IPS-15b (cell line): ENCODE results near the gene PHKB.
"Not testable (repeated sequence)": the region's sequence is repeated elsewhere in the genome, so short reads cannot be mapped to it uniquely, and the experiment has no call there.

ENCODE experiments used
- H3K27me3 ChIP-seq: one replicate; pipeline ENCODE4 v1.6.1; 2013; ENCODE audit warnings: low read length; ENCODE audit not compliant: control insufficient read depth, insufficient read depth
- H3K36me3 ChIP-seq: one replicate; pipeline ENCODE4 v1.6.1; 2013; ENCODE audit warnings: low read length; ENCODE audit not compliant: control insufficient read depth, insufficient read depth
- H3K4me1 ChIP-seq: one replicate; pipeline ENCODE4 v1.6.1; 2013; ENCODE audit warnings: mild to moderate bottlenecking, low read length; ENCODE audit not compliant: control insufficient read depth, insufficient read depth
- H3K4me3 ChIP-seq: one replicate; pipeline ENCODE4 v1.5.1; 2013; ENCODE audit warnings: low read depth, low read length
- H3K9ac ChIP-seq: one replicate; pipeline ENCODE4 v1.6.1; 2013; ENCODE audit warnings: low read depth, mild to moderate bottlenecking, low read length
- H3K9me3 ChIP-seq: one replicate; pipeline ENCODE4 v1.6.1; 2013; ENCODE audit warnings: mild to moderate bottlenecking, low read length; ENCODE audit not compliant: control insufficient read depth, insufficient read depth

PHKB gene

DNA sequence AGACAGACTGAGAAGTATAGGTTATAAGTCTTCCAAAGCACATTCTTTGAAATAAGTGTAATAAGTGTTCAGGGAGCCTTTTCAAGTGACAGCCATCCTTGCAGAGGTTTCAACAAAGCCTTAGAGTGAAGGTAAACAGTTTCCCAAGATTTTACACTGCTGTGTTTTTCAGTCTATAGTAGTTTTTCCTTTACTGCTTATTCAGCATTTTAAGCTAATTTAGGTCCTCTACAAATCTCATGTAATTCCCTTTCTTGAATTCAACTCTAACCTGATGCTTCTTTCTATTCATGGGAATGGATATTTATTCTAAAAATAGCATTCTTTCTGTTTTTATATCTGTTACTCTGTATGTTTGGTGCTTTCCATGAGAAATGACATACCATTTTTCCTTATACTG lies 211.3 kb downstream of the PHKB start:
- Histone ChIP-seq H3K4me3 (no peak overlapping the region), H3K9me3 (no peaks in the 10 kb centered on the region), H3K36me3 (no peaks in the 10 kb centered on the region), H3K27me3 (no peaks in the 10 kb centered on the region), H3K9ac (no peak overlapping the region), H3K4me1 (no peaks in the 10 kb centered on the region)

DNA sequence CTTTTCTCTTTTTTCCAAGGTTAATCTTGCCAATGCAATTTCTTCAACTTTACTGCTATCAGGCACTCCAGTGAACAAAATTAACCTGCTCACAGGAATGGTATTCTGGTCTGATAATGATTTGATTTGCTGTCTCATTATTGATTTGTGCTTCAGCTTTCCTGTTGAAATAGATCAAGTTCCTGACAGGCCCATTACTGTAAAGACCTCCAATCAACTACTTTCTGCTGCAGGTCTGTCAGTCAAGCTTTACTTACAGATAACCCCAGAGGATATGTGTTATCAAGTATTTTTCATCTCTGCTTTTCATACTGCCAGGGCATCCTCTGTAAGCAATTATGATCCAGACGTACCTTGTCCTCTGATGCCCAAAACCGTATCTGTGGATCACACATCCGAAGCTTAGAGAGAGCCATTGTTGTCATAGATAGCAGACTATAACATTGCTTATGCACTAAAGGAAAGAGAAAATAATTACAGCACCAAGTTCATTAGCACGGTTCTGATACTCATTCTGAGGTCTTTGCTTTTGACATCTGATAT lies 215.6 kb downstream of the PHKB start:
- Histone ChIP-seq H3K9me3 (no peaks in the 10 kb centered on the region), H3K4me3 (no peak overlapping the region), H3K36me3 (no peaks in the 10 kb centered on the region), H3K27me3 (no peaks in the 10 kb centered on the region), H3K9ac (no peak overlapping the region), H3K4me1 (no peaks in the 10 kb centered on the region)

DNA sequence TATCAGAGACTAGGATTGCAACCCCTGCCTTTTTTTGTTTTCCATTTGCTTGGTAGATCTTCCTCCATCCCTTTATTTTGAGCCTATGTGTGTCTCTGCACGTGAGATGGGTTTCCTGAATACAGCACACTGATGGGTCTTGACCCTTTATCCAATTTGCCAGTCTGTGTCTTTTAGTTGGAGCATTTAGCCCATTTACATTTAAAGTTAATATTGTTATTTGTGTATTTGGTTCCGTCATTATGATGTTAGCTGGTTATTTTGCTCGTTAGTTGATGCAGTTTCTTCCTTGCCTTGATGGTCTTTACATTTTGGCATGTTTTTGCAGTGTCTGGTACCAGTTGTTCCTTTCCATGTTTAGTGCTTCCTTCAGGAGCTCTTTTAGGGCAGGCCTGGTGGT lies 220.4 kb downstream of the PHKB start:
- H3K27me3 ChIP-seq, H3K4me1 ChIP-seq: not testable (repeated sequence)

DNA sequence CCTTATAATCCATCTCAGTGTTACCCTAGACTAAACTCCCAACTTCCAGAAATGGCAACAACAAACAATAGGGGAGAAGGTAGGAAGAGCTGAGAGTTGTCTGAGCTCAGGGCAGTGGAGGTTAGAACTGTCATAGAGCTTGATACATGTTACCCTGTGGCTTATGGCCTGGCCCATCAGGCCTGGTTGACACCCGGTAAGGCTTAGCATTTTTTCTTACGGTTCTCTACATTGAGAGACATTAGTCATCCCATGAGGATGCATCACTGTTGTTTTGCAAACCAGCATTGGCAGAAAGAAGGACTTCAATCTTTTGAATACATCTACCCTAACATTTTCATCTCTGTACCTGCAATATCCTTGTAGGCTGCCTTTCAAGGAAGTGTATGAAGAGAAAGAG lies 226.6 kb downstream of the PHKB start:
- H3K27me3 ChIP-seq: no peaks in the 10 kb centered on the region
- no peaks in the 10 kb centered on the region for H3K4me1 ChIP-seq
- no peak overlapping the region for H3K9ac ChIP-seq
- no peaks in the 10 kb centered on the region for H3K36me3 ChIP-seq
- no peaks in the 10 kb centered on the region for H3K9me3 ChIP-seq
- H3K4me3 ChIP-seq: no peak overlapping the region

More for the DNA sequence above, 220.4 kb downstream of the PHKB start:
- not testable (repeated sequence) for H3K9me3 ChIP-seq, H3K4me3 ChIP-seq, H3K36me3 ChIP-seq, H3K9ac ChIP-seq

DNA sequence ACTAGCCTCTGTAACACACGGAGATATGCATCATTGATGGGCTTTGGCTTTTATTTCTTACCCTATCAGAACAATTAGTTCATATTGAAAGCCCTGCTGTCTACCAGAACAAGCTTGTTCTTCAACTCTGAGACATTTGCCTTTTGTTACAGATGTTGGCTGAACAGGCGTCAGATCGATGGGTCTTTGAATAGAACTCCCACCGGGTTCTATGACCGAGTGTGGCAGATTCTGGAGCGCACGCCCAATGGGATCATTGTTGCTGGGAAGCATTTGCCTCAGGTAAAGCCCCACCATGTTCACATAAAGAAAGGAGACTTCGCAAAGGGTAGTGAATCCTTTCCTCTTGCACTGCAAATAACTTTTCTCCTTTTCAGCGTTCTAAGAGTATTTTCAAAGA lies 232.1 kb downstream of the PHKB start:
- Histone ChIP-seq H3K4me1 (no peaks in the 10 kb centered on the region), H3K36me3 (no peaks in the 10 kb centered on the region)

DNA sequence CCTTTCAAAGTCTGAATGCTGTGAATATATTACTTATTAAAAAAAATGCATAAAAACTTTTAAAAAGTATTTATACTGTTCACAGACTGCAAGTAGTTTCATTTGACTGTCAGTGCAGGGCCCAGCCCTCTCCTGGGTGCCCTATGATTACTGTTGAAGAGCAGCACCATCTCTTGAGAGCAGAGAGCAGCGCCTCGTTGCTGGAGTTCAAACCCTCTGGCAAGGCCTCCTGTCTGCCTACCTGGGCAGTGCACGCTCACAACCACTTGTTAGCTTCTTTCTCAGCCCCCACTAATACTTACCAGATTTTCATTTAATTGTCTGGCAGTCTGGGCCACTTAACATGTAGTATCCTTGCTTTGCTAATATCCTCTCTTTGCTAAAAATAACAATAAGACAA lies 233.4 kb downstream of the PHKB start:
- Histone ChIP-seq H3K36me3 (no peaks in the 10 kb centered on the region), H3K9ac (no peak overlapping the region)

More for the DNA sequence above, 232.1 kb downstream of the PHKB start:
- Histone ChIP-seq H3K9me3 (no peaks in the 10 kb centered on the region), H3K4me3 (no peak overlapping the region), H3K9ac (no peak overlapping the region), H3K27me3 (no peaks in the 10 kb centered on the region)

DNA sequence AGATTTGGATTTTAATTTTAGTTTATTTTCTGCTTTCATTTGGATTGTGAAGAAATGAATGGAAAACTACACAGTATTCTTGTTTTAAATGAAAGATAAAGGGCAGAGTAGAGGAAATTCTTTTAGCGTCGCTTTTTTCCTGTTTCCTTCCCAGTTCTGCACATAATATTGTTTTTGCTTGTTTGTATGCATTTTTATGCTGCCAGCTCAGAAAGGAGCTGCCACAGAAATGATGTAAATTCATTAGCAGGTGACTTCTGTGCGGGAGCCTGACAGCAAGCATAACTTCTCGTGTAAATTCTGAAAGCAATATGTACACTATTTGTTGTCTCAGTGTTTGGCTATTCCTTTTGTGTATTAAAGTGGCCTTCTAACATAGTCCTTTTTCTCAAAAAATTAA lies 234.6 kb downstream of the PHKB start:
- no peak overlapping the region for H3K9ac ChIP-seq
- H3K4me1 ChIP-seq: peaks cover 4% of the 10 kb centered on the region
- H3K9me3 ChIP-seq: no peaks in the 10 kb centered on the region
- H3K4me3 ChIP-seq: no peak overlapping the region
- H3K27me3 ChIP-seq: no peaks in the 10 kb centered on the region
- H3K36me3 ChIP-seq: no peaks in the 10 kb centered on the region

More for the DNA sequence above, 233.4 kb downstream of the PHKB start:
- Histone ChIP-seq H3K4me1 (peaks cover 2% of the 10 kb centered on the region), H3K27me3 (no peaks in the 10 kb centered on the region), H3K9me3 (no peaks in the 10 kb centered on the region), H3K4me3 (no peak overlapping the region)

DNA sequence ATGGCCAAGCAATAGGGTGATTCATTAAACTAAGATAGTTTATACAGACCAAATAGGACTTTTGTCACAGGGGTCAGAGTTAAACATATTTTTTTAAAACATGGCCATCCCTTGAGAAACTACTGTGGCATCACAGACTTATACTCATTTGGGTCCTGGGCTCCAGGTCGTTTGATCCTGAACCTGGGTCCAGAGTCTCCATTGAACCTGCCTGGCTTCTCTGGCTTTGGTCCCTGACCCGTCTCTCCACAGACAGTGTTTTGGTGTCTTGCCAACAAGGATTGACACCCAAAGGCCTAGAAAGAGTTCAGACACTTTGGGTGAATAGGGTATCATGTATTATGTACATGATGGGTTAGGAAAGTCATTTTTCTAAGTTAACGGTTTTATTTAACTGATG lies 236.7 kb downstream of the PHKB start:
- no peaks in the 10 kb centered on the region for H3K36me3 ChIP-seq

DNA sequence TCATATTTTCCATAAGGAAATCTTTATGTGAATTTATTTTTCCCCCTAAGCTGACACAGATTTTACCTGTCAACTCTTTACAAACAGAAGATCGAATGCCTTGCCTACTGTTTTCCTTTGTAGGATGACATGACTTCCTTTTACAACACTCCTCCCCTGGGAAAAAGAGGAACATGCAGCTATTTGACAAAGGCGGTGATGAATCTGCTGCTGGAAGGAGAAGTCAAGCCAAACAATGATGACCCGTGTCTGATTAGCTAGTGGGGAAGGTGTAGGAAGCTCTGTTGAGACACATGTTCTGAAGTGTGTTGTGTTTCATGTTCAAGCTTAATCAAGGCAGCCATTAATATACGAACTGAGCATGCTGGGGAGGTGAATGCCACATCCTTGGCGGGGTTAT lies 238.0 kb downstream of the PHKB start:
- peaks cover 12% of the 10 kb centered on the region for H3K4me1 ChIP-seq
- no peak overlapping the region for H3K9ac ChIP-seq
- no peaks in the 10 kb centered on the region for H3K36me3 ChIP-seq
- no peak overlapping the region for H3K4me3 ChIP-seq
- no peaks in the 10 kb centered on the region for H3K27me3 ChIP-seq
- no peaks in the 10 kb centered on the region for H3K9me3 ChIP-seq

More for the DNA sequence above, 236.7 kb downstream of the PHKB start:
- no peak overlapping the region for H3K9ac ChIP-seq
- H3K9me3 ChIP-seq: no peaks in the 10 kb centered on the region
- H3K4me3 ChIP-seq: no peak overlapping the region
- peaks cover 12% of the 10 kb centered on the region for H3K4me1 ChIP-seq
- H3K27me3 ChIP-seq: no peaks in the 10 kb centered on the region

DNA sequence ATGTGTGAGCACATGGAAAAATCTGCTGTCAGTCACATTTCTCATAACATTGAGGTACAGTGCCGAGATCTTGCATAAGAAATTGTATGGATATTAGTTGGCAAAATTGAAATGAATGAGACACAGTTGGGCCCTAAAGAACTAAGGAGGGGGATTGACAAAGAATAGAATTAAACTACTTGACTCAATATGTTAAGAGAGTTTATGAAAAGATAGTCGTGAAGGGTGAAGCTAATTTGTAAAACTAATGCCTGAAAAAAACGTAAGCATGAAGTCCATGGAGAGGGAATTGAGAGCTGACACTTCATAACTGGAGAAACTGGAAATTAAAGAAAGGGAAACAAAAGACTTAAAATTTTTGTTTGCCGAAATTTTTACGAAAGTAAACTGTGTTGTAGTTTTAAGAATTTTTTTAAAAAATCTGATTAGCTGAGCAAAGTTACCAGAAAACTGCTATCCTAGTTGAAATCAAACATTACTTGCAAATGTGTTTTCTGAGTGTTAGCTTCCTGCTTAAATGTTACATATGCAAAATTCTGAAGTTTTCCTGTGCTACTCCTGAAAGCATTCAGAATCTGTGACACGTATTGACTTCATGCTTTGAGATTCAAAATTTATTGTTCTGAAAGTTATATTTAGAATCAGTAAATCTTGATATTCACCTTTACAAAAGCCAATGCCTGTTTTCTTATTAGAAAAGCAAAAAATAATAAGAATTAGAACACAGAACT lies 239.9 kb downstream of the PHKB start:
- Histone ChIP-seq H3K4me3 (no peak overlapping the region), H3K4me1 (peaks cover 12% of the 10 kb centered on the region), H3K27me3 (no peaks in the 10 kb centered on the region), H3K9me3 (no peaks in the 10 kb centered on the region), H3K36me3 (no peaks in the 10 kb centered on the region), H3K9ac (no peak overlapping the region)

DNA sequence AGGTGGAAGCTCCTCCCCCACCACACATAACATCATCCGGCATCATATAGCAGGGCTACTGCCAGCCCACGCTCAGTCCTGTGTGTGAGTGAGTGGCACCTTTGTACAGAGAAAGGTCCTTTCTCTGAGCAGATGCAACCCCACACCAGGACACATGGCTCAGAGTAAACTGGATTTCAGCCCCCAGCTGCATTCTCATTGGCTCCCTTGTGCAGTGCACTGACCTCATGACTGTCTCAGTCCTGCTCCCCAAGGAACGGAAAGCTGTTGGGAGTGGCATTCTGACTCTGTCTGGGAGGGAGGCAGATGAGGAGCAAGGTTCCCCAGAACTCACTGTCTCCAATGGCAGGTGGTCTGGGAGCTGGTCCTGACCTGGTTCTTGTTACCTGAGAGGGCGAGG lies 244.1 kb downstream of the PHKB start:
- no peak overlapping the region for H3K4me3 ChIP-seq
- H3K9ac ChIP-seq: no peak overlapping the region
- peaks cover 9% of the 10 kb centered on the region for H3K4me1 ChIP-seq
- H3K27me3 ChIP-seq: no peaks in the 10 kb centered on the region
- no peaks in the 10 kb centered on the region for H3K36me3 ChIP-seq
- no peaks in the 10 kb centered on the region for H3K9me3 ChIP-seq

DNA sequence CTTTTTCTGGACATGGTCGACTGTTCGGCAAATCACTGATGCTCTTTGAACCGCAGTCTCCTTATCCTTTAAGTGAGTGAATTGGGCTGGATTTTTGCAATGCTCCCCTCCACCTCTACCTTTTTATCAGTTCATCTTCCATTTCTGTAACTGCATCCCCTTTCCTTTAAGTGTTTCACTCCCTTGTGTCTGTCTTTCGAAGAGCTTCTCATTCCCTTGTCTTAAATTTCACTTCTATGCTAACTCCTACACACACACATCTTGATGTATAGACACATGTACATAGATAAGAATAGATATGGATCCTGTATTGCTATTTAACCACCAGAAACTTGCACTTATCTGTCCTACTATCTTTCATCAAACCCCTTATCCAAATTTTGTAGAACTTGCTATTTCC lies 250.7 kb downstream of the PHKB start:
- Histone ChIP-seq H3K9ac (no peak overlapping the region), H3K4me1 (no peaks in the 10 kb centered on the region), H3K4me3 (no peak overlapping the region), H3K36me3 (no peaks in the 10 kb centered on the region), H3K9me3 (no peaks in the 10 kb centered on the region), H3K27me3 (no peaks in the 10 kb centered on the region)
